PC-9 (cell line): Measurements from ENCODE around the gene RARS2.

Experiments
- EZH2 ChIP-seq: fragments of 200-600 bp; sonication (generic); IDR thresholded peaks from 2 replicates; pipeline ENCODE4 v1.8.0; 2017; ENCODE audit warnings: antibody characterized with exemption, low read depth
- TF ChIP-seq, protein P1 (sequence below): fragments of 200-600 bp; sonication (generic); conservative IDR thresholded peaks from 2 replicates; pipeline ENCODE4 v1.6.1; 2017; ENCODE audit warnings: mixed run types, antibody characterized with exemption, mild to moderate bottlenecking, moderate library complexity

DNA sequence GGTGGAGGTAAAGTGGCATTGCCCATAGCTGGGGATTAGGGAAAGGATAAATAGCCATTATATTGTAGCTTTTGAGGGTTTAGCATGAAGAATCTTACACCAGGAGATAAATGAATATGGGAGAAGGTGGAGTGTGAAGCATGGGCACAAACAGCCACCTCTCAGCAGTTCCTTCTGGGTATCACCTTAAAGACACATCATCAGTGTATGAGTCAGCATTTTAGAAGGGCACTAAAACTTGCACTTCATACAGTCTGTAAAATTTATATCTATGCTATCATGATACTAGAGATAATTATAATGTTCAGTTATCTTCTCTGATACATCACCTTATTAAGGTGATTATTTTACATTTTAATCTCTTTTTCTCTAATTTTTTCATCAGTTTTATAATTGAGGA lies 91.7 kb downstream of the RARS2 start:
- TF ChIP-seq, protein P1, sequence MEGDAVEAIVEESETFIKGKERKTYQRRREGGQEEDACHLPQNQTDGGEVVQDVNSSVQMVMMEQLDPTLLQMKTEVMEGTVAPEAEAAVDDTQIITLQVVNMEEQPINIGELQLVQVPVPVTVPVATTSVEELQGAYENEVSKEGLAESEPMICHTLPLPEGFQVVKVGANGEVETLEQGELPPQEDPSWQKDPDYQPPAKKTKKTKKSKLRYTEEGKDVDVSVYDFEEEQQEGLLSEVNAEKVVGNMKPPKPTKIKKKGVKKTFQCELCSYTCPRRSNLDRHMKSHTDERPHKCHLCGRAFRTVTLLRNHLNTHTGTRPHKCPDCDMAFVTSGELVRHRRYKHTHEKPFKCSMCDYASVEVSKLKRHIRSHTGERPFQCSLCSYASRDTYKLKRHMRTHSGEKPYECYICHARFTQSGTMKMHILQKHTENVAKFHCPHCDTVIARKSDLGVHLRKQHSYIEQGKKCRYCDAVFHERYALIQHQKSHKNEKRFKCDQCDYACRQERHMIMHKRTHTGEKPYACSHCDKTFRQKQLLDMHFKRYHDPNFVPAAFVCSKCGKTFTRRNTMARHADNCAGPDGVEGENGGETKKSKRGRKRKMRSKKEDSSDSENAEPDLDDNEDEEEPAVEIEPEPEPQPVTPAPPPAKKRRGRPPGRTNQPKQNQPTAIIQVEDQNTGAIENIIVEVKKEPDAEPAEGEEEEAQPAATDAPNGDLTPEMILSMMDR: no peak
- TF ChIP-seq EZH2: no peak
